Measurements from ENCODE around the gene PCSK6. TPM values are rescaled to one million over a fixed set of nuclear protein-coding genes. Genes with fewer than 3 reads are reported as not detected.

The PCSK6 gene
- total RNA-seq, 1 donor from 2014 or later = 3.8 TPM

- no peak overlapping the region for H3K27ac Mint-ChIP-seq (ENCODE audit: unreplicated experiment)
- H3K36me3 Mint-ChIP-seq (ENCODE audit: unreplicated experiment) = no peaks in the 10 kb centered on the region
- H3K9me3 Mint-ChIP-seq (ENCODE audit: unreplicated experiment) = peaks cover 9% of the 10 kb centered on the region
- H3K4me3 Mint-ChIP-seq (ENCODE audit: unreplicated experiment) = no peak overlapping the region
- no peak for TF ChIP-seq CTCF (IDR thresholded peaks at IDR 0.05; ENCODE audit: partially characterized antibody, unreplicated experiment)
- H3K4me1 Mint-ChIP-seq (ENCODE audit: low read depth, unreplicated experiment) = peaks cover 20% of the 10 kb centered on the region
- H3K27me3 Mint-ChIP-seq (ENCODE audit: unreplicated experiment) = peaks cover 5% of the 10 kb centered on the region
- no peak for DNase-seq
These were observed 12.8 kb downstream of the PCSK6 start for GRCh38 chr15:101476756-101477155.

GRCh38 chr15:101474983-101475382 is 14.5 kb downstream of the PCSK6 start:
- no peak for DNase-seq
- Mint-ChIP-seq H3K36me3 (ENCODE audit: unreplicated experiment) (no peaks in the 10 kb centered on the region), H3K4me3 (ENCODE audit: unreplicated experiment) (no peak overlapping the region), H3K9me3 (ENCODE audit: unreplicated experiment) (peaks cover 5% of the 10 kb centered on the region), H3K27ac (ENCODE audit: unreplicated experiment) (no peak overlapping the region), H3K4me1 (ENCODE audit: low read depth, unreplicated experiment) (peaks cover 18% of the 10 kb centered on the region), H3K27me3 (ENCODE audit: unreplicated experiment) (peaks cover 5% of the 10 kb centered on the region)
- no peak for TF ChIP-seq CTCF (IDR thresholded peaks at IDR 0.05; ENCODE audit: partially characterized antibody, unreplicated experiment)

GRCh38 chr15:101474233-101474632 is 15.3 kb downstream of the PCSK6 start:
- peaks cover 1% of the 10 kb centered on the region for H3K27me3 Mint-ChIP-seq (ENCODE audit: unreplicated experiment)
- H3K4me1 Mint-ChIP-seq (ENCODE audit: low read depth, unreplicated experiment) = peaks cover 16% of the 10 kb centered on the region
- no peaks in the 10 kb centered on the region for H3K36me3 Mint-ChIP-seq (ENCODE audit: unreplicated experiment)
- TF ChIP-seq CTCF (IDR thresholded peaks at IDR 0.05; ENCODE audit: partially characterized antibody, unreplicated experiment) = no peak
- H3K27ac Mint-ChIP-seq (ENCODE audit: unreplicated experiment) = no peak overlapping the region
- H3K4me3 Mint-ChIP-seq (ENCODE audit: unreplicated experiment) = no peak overlapping the region
- H3K9me3 Mint-ChIP-seq (ENCODE audit: unreplicated experiment) = peaks cover 4% of the 10 kb centered on the region
- DNase-seq = no peak

- peaks cover 16% of the 10 kb centered on the region for H3K4me1 Mint-ChIP-seq (ENCODE audit: low read depth, unreplicated experiment)
- H3K4me3 Mint-ChIP-seq (ENCODE audit: unreplicated experiment) = no peak overlapping the region
- no peak for TF ChIP-seq CTCF (IDR thresholded peaks at IDR 0.05; ENCODE audit: partially characterized antibody, unreplicated experiment)
- no peak overlapping the region for H3K27ac Mint-ChIP-seq (ENCODE audit: unreplicated experiment)
- DNase-seq = no peak
- H3K9me3 Mint-ChIP-seq (ENCODE audit: unreplicated experiment) = no peaks in the 10 kb centered on the region
- no peaks in the 10 kb centered on the region for H3K36me3 Mint-ChIP-seq (ENCODE audit: unreplicated experiment)
- peaks cover 1% of the 10 kb centered on the region for H3K27me3 Mint-ChIP-seq (ENCODE audit: unreplicated experiment)
These were observed 17.5 kb downstream of the PCSK6 start for GRCh38 chr15:101472033-101472432.

GRCh38 chr15:101470548-101471239 is 18.8 kb downstream of the PCSK6 start:
- H3K27ac Mint-ChIP-seq (ENCODE audit: unreplicated experiment) = no peak overlapping the region
- peaks cover 16% of the 10 kb centered on the region for H3K4me1 Mint-ChIP-seq (ENCODE audit: low read depth, unreplicated experiment)
- no peak for DNase-seq
- no peak overlapping the region for H3K4me3 Mint-ChIP-seq (ENCODE audit: unreplicated experiment)
- peaks cover 2% of the 10 kb centered on the region for H3K27me3 Mint-ChIP-seq (ENCODE audit: unreplicated experiment)
- no peaks in the 10 kb centered on the region for H3K9me3 Mint-ChIP-seq (ENCODE audit: unreplicated experiment)
- H3K36me3 Mint-ChIP-seq (ENCODE audit: unreplicated experiment) = peaks cover 4% of the 10 kb centered on the region
- TF ChIP-seq CTCF (IDR thresholded peaks at IDR 0.05; ENCODE audit: partially characterized antibody, unreplicated experiment) = no peak

Data from glutamatergic neuron (in vitro differentiated cells).